22Rv1 (cell line): Measurements from ENCODE around the gene AAK1.

ENCODE experiments used
- ZFX ChIP-seq: fragments of 450-650 bp; IDR thresholded peaks from 2 replicates; pipeline ENCODE4 v1.6.1; 2017; ENCODE audit warnings: antibody characterized with exemption, borderline replicate concordance
- TF ChIP-seq, protein P1 (sequence below): fragments of 450-650 bp; IDR thresholded peaks from 2 replicates; pipeline ENCODE4 v1.5.1; 2017; ENCODE audit warnings: mild to moderate bottlenecking

DNA sequence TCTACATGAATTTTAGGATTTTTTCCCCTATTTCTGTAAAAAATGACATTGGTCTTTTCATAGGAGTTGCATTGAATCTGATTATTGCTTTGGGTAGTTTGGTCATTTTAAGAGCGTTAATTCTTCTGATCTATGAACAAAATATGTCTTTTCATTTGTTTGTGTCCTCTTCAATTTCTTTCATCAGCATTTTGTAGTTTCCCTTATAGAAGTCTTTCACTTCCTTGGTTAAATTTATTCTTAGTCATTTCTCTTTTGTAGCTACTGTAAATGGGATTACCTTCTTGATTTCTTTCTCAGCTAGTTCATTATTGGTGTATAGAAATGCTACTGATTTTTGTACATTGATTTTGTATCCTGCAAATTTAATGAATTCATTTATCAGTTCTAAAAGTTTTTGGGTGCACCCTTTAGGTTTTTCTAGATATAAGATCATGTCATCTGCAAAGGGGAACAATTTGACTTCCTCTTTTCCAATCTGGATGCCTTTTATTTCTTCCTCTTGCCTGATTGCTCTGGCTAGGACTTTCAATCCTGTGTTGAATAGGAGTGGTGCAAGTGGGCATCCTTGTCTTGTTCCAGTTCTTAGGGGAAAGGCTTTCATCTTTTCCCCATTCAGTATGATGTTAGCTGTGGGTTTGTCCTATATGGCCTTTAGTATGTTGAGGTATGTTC, 36.6 kb upstream of the AAK1 start:
- no peak for TF ChIP-seq ZFX
- TF ChIP-seq, protein P1, sequence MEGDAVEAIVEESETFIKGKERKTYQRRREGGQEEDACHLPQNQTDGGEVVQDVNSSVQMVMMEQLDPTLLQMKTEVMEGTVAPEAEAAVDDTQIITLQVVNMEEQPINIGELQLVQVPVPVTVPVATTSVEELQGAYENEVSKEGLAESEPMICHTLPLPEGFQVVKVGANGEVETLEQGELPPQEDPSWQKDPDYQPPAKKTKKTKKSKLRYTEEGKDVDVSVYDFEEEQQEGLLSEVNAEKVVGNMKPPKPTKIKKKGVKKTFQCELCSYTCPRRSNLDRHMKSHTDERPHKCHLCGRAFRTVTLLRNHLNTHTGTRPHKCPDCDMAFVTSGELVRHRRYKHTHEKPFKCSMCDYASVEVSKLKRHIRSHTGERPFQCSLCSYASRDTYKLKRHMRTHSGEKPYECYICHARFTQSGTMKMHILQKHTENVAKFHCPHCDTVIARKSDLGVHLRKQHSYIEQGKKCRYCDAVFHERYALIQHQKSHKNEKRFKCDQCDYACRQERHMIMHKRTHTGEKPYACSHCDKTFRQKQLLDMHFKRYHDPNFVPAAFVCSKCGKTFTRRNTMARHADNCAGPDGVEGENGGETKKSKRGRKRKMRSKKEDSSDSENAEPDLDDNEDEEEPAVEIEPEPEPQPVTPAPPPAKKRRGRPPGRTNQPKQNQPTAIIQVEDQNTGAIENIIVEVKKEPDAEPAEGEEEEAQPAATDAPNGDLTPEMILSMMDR: no peak
